Skeletal muscle tissue (tissue), 4 donors: ENCODE measurements around the gene NHEJ1. TPM values are rescaled to one million over a fixed set of nuclear protein-coding genes. Genes with fewer than 3 reads are reported as not detected.

Source experiments
- H3K27ac ChIP-seq: one replicate; pipeline ENCODE4 v1.7.0; 2013; ENCODE audit warnings: mild to moderate bottlenecking, low read depth, low read length, inconsistent platforms
- H3K27me3 ChIP-seq, 3 donors: one replicate each; pipeline ENCODE4 v1.7.0; 2013; ENCODE audit warnings: low read length in 3 of 3; ENCODE audit not compliant: control insufficient read depth in 3 of 3, insufficient read depth in 3 of 3
- H3K36me3 ChIP-seq, 3 donors: one replicate each; pipeline ENCODE4 v1.7.0; 2013; ENCODE audit warnings: low read length in 3 of 3; ENCODE audit not compliant: control insufficient read depth in 3 of 3, insufficient read depth in 3 of 3
- H3K4me1 ChIP-seq, 3 donors: one replicate each; pipeline ENCODE4 v1.7.0; 2013; ENCODE audit warnings: low read length in 3 of 3, mild to moderate bottlenecking in 3 of 3; ENCODE audit not compliant: control insufficient read depth in 3 of 3, insufficient read depth in 3 of 3
- H3K4me3 ChIP-seq, 3 donors: one replicate each; pipeline ENCODE4 v1.7.0; 2013; ENCODE audit warnings: low read length in 3 of 3
- H3K9ac ChIP-seq, 3 donors: one replicate each; pipeline ENCODE4 v1.7.0; 2013; ENCODE audit warnings: low read length in 3 of 3, mild to moderate bottlenecking in 3 of 3, moderate library complexity in 2 of 3, low read depth in 1 of 3
- H3K9me3 ChIP-seq, 3 donors: one replicate each; pipeline ENCODE4 v1.7.0; 2013; ENCODE audit warnings: low read length in 3 of 3; ENCODE audit not compliant: control insufficient read depth in 3 of 3
- total RNA-seq: library from RNA; depleted of rRNA; stranded (reverse); fragments of >200 nt; gene quantifications from one replicate; pipeline ENCODE4 v1.2.3, GENCODE V29; 2014
- donor health status: Osteomylitis.

NHEJ1 gene
- total RNA-seq, 1 donor from 2014 or later = 15.1 TPM

GRCh38 chr2:219125886-219126270, 34.7 kb downstream of the NHEJ1 start:
- no peak overlapping the region for H3K27ac ChIP-seq
- H3K9ac ChIP-seq = no peak overlapping the region
- no peaks in the 10 kb centered on the region for H3K36me3 ChIP-seq
- no peaks in the 10 kb centered on the region for H3K9me3 ChIP-seq
- H3K4me1 ChIP-seq = peaks cover 0 to 7% (median 7%) of the 10 kb centered on the region in 3 donors
- H3K27me3 ChIP-seq = no peaks in the 10 kb centered on the region
- H3K4me3 ChIP-seq = no peak overlapping the region

GRCh38 chr2:219125225-219125885, 35.3 kb downstream of the NHEJ1 start:
- peaks cover 0 to 7% (median 7%) of the 10 kb centered on the region in 3 donors for H3K4me1 ChIP-seq

GRCh38 chr2:219124381-219125110, 36.1 kb downstream of the NHEJ1 start:
- Histone ChIP-seq H3K27ac (no peak overlapping the region), H3K36me3 (no peaks in the 10 kb centered on the region), H3K4me3 (no peak overlapping the region), H3K9ac (no peak overlapping the region), H3K27me3 (no peaks in the 10 kb centered on the region), H3K9me3 (no peaks in the 10 kb centered on the region), H3K4me1 (peaks cover 0 to 7% (median 7%) of the 10 kb centered on the region in 3 donors)

More at GRCh38 chr2:219125225-219125885, 35.3 kb downstream of the NHEJ1 start:
- Histone ChIP-seq H3K27me3 (no peaks in the 10 kb centered on the region), H3K4me3 (no peak overlapping the region), H3K9me3 (no peaks in the 10 kb centered on the region), H3K27ac (no peak overlapping the region), H3K36me3 (no peaks in the 10 kb centered on the region), H3K9ac (peak overlapping the region in 1 of 3 donors; percentile 27)

- no peak overlapping the region for H3K27ac ChIP-seq
- H3K4me1 ChIP-seq = peaks cover 0 to 10% (median 7%) of the 10 kb centered on the region in 3 donors
- no peaks in the 10 kb centered on the region for H3K36me3 ChIP-seq
- H3K9me3 ChIP-seq = no peaks in the 10 kb centered on the region
- no peak overlapping the region for H3K4me3 ChIP-seq
- H3K27me3 ChIP-seq = no peaks in the 10 kb centered on the region
- H3K9ac ChIP-seq = no peak overlapping the region
Measured at GRCh38 chr2:219123356-219124135, 37.1 kb downstream of the NHEJ1 start.

GRCh38 chr2:219122202-219122980, 38.2 kb downstream of the NHEJ1 start:
- no peaks in the 10 kb centered on the region for H3K36me3 ChIP-seq
- H3K4me3 ChIP-seq = no peak overlapping the region
- no peak overlapping the region for H3K9ac ChIP-seq
- H3K27ac ChIP-seq = no peak overlapping the region
- peaks cover 0 to 10% (median 7%) of the 10 kb centered on the region in 3 donors for H3K4me1 ChIP-seq
- no peaks in the 10 kb centered on the region for H3K27me3 ChIP-seq
- no peaks in the 10 kb centered on the region for H3K9me3 ChIP-seq

GRCh38 chr2:219120082-219120481, 40.5 kb downstream of the NHEJ1 start:
- no peaks in the 10 kb centered on the region for H3K9me3 ChIP-seq
- H3K27ac ChIP-seq = no peak overlapping the region
- no peak overlapping the region for H3K9ac ChIP-seq
- H3K4me1 ChIP-seq = peaks cover 0 to 4% (median under 1%) of the 10 kb centered on the region in 3 donors
- no peaks in the 10 kb centered on the region for H3K27me3 ChIP-seq
- H3K36me3 ChIP-seq = no peaks in the 10 kb centered on the region
- no peak overlapping the region for H3K4me3 ChIP-seq

GRCh38 chr2:219119422-219120043, 41.1 kb downstream of the NHEJ1 start:
- Histone ChIP-seq H3K4me3 (no peak overlapping the region), H3K36me3 (no peaks in the 10 kb centered on the region), H3K9ac (no peak overlapping the region), H3K27ac (no peak overlapping the region), H3K27me3 (no peaks in the 10 kb centered on the region), H3K4me1 (peaks cover 0 to 3% (median 0%) of the 10 kb centered on the region in 3 donors), H3K9me3 (no peaks in the 10 kb centered on the region)

GRCh38 chr2:219118504-219118903, 42.1 kb downstream of the NHEJ1 start:
- Histone ChIP-seq H3K4me1 (peaks cover 0 to 3% (median 0%) of the 10 kb centered on the region in 3 donors), H3K27me3 (no peaks in the 10 kb centered on the region), H3K9me3 (no peaks in the 10 kb centered on the region), H3K36me3 (no peaks in the 10 kb centered on the region), H3K4me3 (no peak overlapping the region), H3K27ac (no peak overlapping the region), H3K9ac (no peak overlapping the region)
